Measurements from ENCODE around the gene WWOX.

WWOX gene

GRCh38 chr16:78942625-78943245 lies 843.3 kb downstream of the WWOX start:
- no peaks in the 10 kb centered on the region for H3K36me3 ChIP-seq (ENCODE audit: control insufficient read depth, insufficient read depth, low read length)
- H3K9ac ChIP-seq (ENCODE audit: low read depth, low read length) = no peak overlapping the region
- H3K27me3 ChIP-seq (ENCODE audit: control insufficient read depth, insufficient read depth, low read length) = no peaks in the 10 kb centered on the region
- no peak overlapping the region for H3K27ac ChIP-seq (ENCODE audit: low read depth, low read length)
- H3K4me3 ChIP-seq (ENCODE audit: low read depth, low read length) = no peak overlapping the region
- H3K4me1 ChIP-seq (ENCODE audit: control insufficient read depth, insufficient read depth, low read length) = no peaks in the 10 kb centered on the region
- no peaks in the 10 kb centered on the region for H3K9me3 ChIP-seq (ENCODE audit: control insufficient read depth, insufficient read depth, low read length)

- Histone ChIP-seq H3K36me3 (ENCODE audit: control insufficient read depth, insufficient read depth, low read length) (no peaks in the 10 kb centered on the region), H3K9me3 (ENCODE audit: control insufficient read depth, insufficient read depth, low read length) (no peaks in the 10 kb centered on the region), H3K27me3 (ENCODE audit: control insufficient read depth, insufficient read depth, low read length) (no peaks in the 10 kb centered on the region), H3K9ac (ENCODE audit: low read depth, low read length) (no peak overlapping the region), H3K4me3 (ENCODE audit: low read depth, low read length) (no peak overlapping the region), H3K4me1 (ENCODE audit: control insufficient read depth, insufficient read depth, low read length) (no peaks in the 10 kb centered on the region), H3K27ac (ENCODE audit: low read depth, low read length) (no peak overlapping the region)
Measured at GRCh38 chr16:78945336-78945735, 845.9 kb downstream of the WWOX start.

GRCh38 chr16:78946556-78946955 lies 847.1 kb downstream of the WWOX start:
- Histone ChIP-seq H3K27me3 (ENCODE audit: control insufficient read depth, insufficient read depth, low read length) (no peaks in the 10 kb centered on the region), H3K9ac (ENCODE audit: low read depth, low read length) (no peak overlapping the region), H3K4me1 (ENCODE audit: control insufficient read depth, insufficient read depth, low read length) (no peaks in the 10 kb centered on the region), H3K36me3 (ENCODE audit: control insufficient read depth, insufficient read depth, low read length) (no peaks in the 10 kb centered on the region), H3K27ac (ENCODE audit: low read depth, low read length) (no peak overlapping the region), H3K9me3 (ENCODE audit: control insufficient read depth, insufficient read depth, low read length) (no peaks in the 10 kb centered on the region), H3K4me3 (ENCODE audit: low read depth, low read length) (no peak overlapping the region)

- H3K9ac ChIP-seq (ENCODE audit: low read depth, low read length) = no peak overlapping the region
Measured at GRCh38 chr16:78950768-78951167, 851.3 kb downstream of the WWOX start.

GRCh38 chr16:78952630-78953029 lies 853.2 kb downstream of the WWOX start:
- Histone ChIP-seq H3K27ac (ENCODE audit: low read depth, low read length) (no peak overlapping the region), H3K4me1 (ENCODE audit: control insufficient read depth, insufficient read depth, low read length) (no peaks in the 10 kb centered on the region), H3K9ac (ENCODE audit: low read depth, low read length) (no peak overlapping the region), H3K36me3 (ENCODE audit: control insufficient read depth, insufficient read depth, low read length) (no peaks in the 10 kb centered on the region), H3K9me3 (ENCODE audit: control insufficient read depth, insufficient read depth, low read length) (no peaks in the 10 kb centered on the region), H3K27me3 (ENCODE audit: control insufficient read depth, insufficient read depth, low read length) (no peaks in the 10 kb centered on the region), H3K4me3 (ENCODE audit: low read depth, low read length) (no peak overlapping the region)

More at GRCh38 chr16:78950768-78951167, 851.3 kb downstream of the WWOX start:
- H3K36me3 ChIP-seq (ENCODE audit: control insufficient read depth, insufficient read depth, low read length) = no peaks in the 10 kb centered on the region
- H3K27me3 ChIP-seq (ENCODE audit: control insufficient read depth, insufficient read depth, low read length) = no peaks in the 10 kb centered on the region
- no peaks in the 10 kb centered on the region for H3K9me3 ChIP-seq (ENCODE audit: control insufficient read depth, insufficient read depth, low read length)
- no peak overlapping the region for H3K27ac ChIP-seq (ENCODE audit: low read depth, low read length)
- no peak overlapping the region for H3K4me3 ChIP-seq (ENCODE audit: low read depth, low read length)
- H3K4me1 ChIP-seq (ENCODE audit: control insufficient read depth, insufficient read depth, low read length) = no peaks in the 10 kb centered on the region

- no peaks in the 10 kb centered on the region for H3K27me3 ChIP-seq (ENCODE audit: control insufficient read depth, insufficient read depth, low read length)
- H3K4me3 ChIP-seq (ENCODE audit: low read depth, low read length) = no peak overlapping the region
- no peak overlapping the region for H3K9ac ChIP-seq (ENCODE audit: low read depth, low read length)
- H3K4me1 ChIP-seq (ENCODE audit: control insufficient read depth, insufficient read depth, low read length) = no peaks in the 10 kb centered on the region
- no peaks in the 10 kb centered on the region for H3K36me3 ChIP-seq (ENCODE audit: control insufficient read depth, insufficient read depth, low read length)
- no peak overlapping the region for H3K27ac ChIP-seq (ENCODE audit: low read depth, low read length)
- H3K9me3 ChIP-seq (ENCODE audit: control insufficient read depth, insufficient read depth, low read length) = no peaks in the 10 kb centered on the region
Measured at GRCh38 chr16:78953526-78953925, 854.1 kb downstream of the WWOX start.

- no peaks in the 10 kb centered on the region for H3K27me3 ChIP-seq (ENCODE audit: control insufficient read depth, insufficient read depth, low read length)
- H3K9ac ChIP-seq (ENCODE audit: low read depth, low read length) = no peak overlapping the region
- no peaks in the 10 kb centered on the region for H3K36me3 ChIP-seq (ENCODE audit: control insufficient read depth, insufficient read depth, low read length)
Measured at GRCh38 chr16:78955206-78955605, 855.8 kb downstream of the WWOX start.

GRCh38 chr16:78956859-78957258 lies 857.4 kb downstream of the WWOX start:
- Histone ChIP-seq H3K27me3 (ENCODE audit: control insufficient read depth, insufficient read depth, low read length) (no peaks in the 10 kb centered on the region), H3K27ac (ENCODE audit: low read depth, low read length) (no peak overlapping the region), H3K9ac (ENCODE audit: low read depth, low read length) (no peak overlapping the region), H3K9me3 (ENCODE audit: control insufficient read depth, insufficient read depth, low read length) (no peaks in the 10 kb centered on the region), H3K36me3 (ENCODE audit: control insufficient read depth, insufficient read depth, low read length) (no peaks in the 10 kb centered on the region), H3K4me3 (ENCODE audit: low read depth, low read length) (no peak overlapping the region), H3K4me1 (ENCODE audit: control insufficient read depth, insufficient read depth, low read length) (no peaks in the 10 kb centered on the region)

More at GRCh38 chr16:78955206-78955605, 855.8 kb downstream of the WWOX start:
- Histone ChIP-seq H3K27ac (ENCODE audit: low read depth, low read length) (no peak overlapping the region), H3K4me3 (ENCODE audit: low read depth, low read length) (no peak overlapping the region), H3K9me3 (ENCODE audit: control insufficient read depth, insufficient read depth, low read length) (no peaks in the 10 kb centered on the region), H3K4me1 (ENCODE audit: control insufficient read depth, insufficient read depth, low read length) (no peaks in the 10 kb centered on the region)

GRCh38 chr16:78957317-78958100 lies 858.1 kb downstream of the WWOX start:
- no peak overlapping the region for H3K9ac ChIP-seq (ENCODE audit: low read depth, low read length)
- H3K4me1 ChIP-seq (ENCODE audit: control insufficient read depth, insufficient read depth, low read length) = no peaks in the 10 kb centered on the region
- no peak overlapping the region for H3K27ac ChIP-seq (ENCODE audit: low read depth, low read length)
- H3K27me3 ChIP-seq (ENCODE audit: control insufficient read depth, insufficient read depth, low read length) = no peaks in the 10 kb centered on the region
- H3K36me3 ChIP-seq (ENCODE audit: control insufficient read depth, insufficient read depth, low read length) = no peaks in the 10 kb centered on the region
- H3K9me3 ChIP-seq (ENCODE audit: control insufficient read depth, insufficient read depth, low read length) = no peaks in the 10 kb centered on the region
- H3K4me3 ChIP-seq (ENCODE audit: low read depth, low read length) = no peak overlapping the region

- Histone ChIP-seq H3K27ac (ENCODE audit: low read depth, low read length) (no peak overlapping the region), H3K27me3 (ENCODE audit: control insufficient read depth, insufficient read depth, low read length) (no peaks in the 10 kb centered on the region), H3K36me3 (ENCODE audit: control insufficient read depth, insufficient read depth, low read length) (no peaks in the 10 kb centered on the region), H3K4me1 (ENCODE audit: control insufficient read depth, insufficient read depth, low read length) (no peaks in the 10 kb centered on the region), H3K9me3 (ENCODE audit: control insufficient read depth, insufficient read depth, low read length) (no peaks in the 10 kb centered on the region), H3K4me3 (ENCODE audit: low read depth, low read length) (no peak overlapping the region), H3K9ac (ENCODE audit: low read depth, low read length) (no peak overlapping the region)
Measured at GRCh38 chr16:78961464-78961863, 862.0 kb downstream of the WWOX start.

- H3K36me3 ChIP-seq (ENCODE audit: control insufficient read depth, insufficient read depth, low read length) = no peaks in the 10 kb centered on the region
- no peak overlapping the region for H3K9ac ChIP-seq (ENCODE audit: low read depth, low read length)
- H3K27ac ChIP-seq (ENCODE audit: low read depth, low read length) = no peak overlapping the region
- no peaks in the 10 kb centered on the region for H3K9me3 ChIP-seq (ENCODE audit: control insufficient read depth, insufficient read depth, low read length)
- H3K4me1 ChIP-seq (ENCODE audit: control insufficient read depth, insufficient read depth, low read length) = peaks cover 5% of the 10 kb centered on the region
- no peak overlapping the region for H3K4me3 ChIP-seq (ENCODE audit: low read depth, low read length)
- no peaks in the 10 kb centered on the region for H3K27me3 ChIP-seq (ENCODE audit: control insufficient read depth, insufficient read depth, low read length)
Measured at GRCh38 chr16:78962457-78962929, 863.0 kb downstream of the WWOX start.
